GM19328 (cell line): ENCODE measurements around the gene ENOSF1.
"Not testable (repeated sequence)": the region's sequence is repeated elsewhere in the genome, so short reads cannot be mapped to it uniquely, and the experiment has no call there.

Experiments used
- ATAC-seq: cut with Tn5 transposase; IDR thresholded peaks from one replicate; pipeline ENCODE4 v1.9.1; 2021; ENCODE audit warnings: mild to moderate bottlenecking, moderate library complexity; ENCODE audit not compliant: unreplicated experiment

ENOSF1 gene

DNA sequence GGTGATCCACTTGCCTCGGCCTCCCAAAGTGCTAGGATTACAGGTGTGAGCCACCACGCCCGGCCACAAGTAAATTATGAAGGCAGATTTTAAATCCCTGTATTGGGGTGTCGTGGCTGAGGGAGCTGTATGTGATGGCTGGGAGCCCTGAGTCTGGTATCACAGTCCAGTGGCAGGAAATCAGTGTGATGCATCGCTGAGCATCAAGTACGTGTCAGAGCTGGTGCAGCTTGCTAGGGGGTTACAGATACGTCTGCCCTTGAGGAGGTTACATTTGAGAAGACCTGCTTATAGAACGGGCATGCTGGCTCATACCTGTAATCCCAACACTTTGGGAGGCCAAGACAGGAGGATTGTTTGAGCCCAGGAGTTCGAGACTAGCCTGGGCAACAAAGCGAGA, 4.3 kb downstream of the ENOSF1 start:
- ATAC-seq: no peak

DNA sequence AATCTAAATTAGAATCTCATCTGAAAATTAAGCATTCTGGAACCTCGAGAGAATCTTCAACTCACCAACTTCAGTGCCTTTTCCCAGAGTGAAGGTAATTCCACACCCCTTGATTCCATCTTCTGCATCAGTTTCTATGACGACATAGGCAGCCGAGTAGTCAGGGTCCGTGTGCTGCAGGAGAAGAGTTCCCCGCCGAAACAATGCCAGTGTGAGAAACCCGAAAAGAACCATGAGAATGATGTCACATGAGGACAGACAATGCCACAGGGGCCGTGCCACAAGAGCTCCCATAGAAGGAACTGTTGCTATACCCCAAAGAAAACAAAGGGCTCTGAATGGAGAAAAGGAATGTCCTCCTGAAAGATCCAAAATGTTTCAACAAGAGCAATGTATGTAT, 6.0 kb downstream of the ENOSF1 start:
- no peak for ATAC-seq

DNA sequence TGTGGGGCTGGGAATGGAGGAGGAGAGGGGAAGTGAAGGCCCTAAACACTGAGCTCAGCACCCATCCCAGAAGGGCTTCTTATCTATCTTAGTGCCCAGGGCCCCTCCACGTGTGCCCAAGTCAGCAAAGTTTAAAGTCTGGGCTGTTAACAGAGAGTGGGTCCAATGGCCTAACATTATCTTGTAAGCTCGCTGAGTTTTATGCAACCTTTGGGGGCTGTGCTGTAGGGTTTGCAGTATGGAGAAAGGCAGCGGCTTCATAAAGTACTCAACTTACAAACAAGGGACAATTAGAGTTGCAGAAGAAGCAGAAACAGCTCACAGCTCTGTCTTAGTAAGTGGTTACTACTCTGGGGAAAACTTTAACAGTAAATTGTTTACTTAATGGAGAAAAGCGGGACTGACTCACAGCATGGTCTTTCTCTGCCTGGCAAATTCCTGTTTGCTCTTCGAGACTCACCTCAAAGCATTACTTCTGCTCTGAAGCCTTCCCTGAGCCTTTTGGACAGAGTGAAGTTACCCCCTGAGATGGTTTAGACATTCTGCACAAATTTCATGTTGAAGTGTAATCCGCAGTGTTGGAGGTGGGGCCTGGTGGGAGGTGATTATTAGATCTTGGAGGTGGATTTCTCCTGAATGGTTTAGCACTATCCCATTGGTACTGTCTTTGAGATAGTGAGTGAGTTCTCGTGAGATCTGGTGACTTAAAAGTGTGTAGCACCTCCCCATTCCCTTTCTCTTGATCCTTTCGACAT, 9.0 kb downstream of the ENOSF1 start:
- no peak for ATAC-seq

DNA sequence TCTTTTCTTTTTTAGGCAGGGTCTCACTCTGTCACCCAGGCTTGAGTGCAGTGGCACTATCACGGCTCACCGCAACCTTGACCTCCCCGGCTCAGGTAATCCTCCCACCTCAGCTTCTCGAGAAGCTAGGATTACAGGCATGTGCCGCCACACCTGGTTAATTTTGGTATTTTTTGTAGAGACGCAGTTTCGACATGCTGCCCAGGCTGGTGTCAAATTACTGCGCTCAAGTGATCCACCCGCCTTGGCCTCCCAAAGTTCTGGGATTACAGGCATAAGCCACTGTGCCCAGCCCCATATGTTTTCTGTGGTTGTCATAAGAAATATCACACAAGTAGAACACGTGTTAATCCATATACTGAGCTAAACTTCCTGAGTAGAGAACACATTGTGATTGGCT, 14.6 kb downstream of the ENOSF1 start:
- no peak for ATAC-seq

DNA sequence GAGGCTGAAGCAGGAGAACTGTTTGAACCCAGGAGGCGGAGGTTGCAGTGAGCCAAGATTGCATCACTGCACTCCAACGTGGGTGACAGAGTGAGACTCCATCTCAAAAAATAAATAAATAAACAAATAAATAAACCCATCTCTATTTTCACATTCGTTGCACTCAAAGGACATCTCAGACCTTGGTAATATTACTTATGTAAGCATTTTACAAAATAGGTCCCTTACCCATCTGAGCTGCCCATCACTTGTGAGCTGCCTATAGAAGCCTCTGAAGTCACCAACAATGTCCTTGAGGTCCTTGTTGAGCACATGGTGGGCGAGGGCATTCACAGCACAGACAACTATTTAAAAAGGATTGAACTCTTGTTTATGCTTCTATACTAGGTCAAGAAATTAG, 15.4 kb downstream of the ENOSF1 start:
- ATAC-seq: no peak

DNA sequence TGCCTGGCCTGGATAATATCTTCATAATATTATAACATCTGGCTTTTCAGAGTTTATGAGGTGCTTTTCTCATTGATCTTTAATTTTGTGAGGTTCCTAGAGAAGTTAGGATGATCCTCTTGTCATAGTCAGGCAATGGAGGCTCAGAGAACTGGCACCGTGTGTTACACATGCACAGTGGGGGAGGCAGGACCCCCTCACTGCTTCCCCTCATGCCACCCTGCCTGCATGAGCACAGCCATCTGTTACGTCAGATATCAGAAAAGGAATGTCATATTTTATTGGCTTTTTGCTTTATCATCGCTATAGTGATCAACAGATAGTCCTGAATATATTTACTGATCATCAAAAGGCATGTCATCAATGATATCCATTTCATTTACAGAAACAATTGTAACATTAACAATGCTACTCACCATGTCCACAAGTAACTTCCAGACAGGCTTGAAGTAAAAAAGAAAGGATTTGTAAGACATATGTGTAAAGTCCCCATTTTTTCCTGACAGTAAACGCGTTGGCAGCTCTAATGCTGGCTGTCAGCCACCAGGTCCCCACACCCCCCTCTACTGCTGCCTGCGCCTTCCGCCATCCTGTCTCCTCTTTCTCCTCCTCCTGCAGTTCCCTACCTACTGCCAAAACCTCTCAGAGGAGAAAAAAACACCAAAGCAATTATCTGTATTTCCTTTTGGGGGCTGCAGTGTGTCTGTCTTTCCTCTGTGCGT, 18.8 kb downstream of the ENOSF1 start:
- ATAC-seq: no peak

DNA sequence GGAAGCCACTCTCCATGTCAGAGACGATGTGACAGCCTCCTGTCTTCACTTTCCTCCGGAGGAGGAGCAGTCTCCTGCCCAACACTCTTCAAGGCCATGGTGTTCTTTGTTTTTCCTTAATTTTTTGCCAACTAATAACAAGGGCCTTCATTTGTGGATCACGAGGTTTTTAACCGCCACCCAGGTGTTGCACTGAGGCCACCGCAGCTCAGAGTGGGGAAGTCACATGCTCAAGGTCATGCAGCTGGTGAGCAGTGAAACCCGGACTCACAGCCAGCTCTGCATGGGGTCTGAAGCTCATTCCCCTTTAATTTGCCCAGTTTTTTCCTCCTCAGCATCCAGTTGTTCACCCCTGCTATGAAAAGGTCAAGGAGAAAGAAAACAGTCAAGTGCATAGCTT, 19.6 kb downstream of the ENOSF1 start:
- ATAC-seq: no peak

DNA sequence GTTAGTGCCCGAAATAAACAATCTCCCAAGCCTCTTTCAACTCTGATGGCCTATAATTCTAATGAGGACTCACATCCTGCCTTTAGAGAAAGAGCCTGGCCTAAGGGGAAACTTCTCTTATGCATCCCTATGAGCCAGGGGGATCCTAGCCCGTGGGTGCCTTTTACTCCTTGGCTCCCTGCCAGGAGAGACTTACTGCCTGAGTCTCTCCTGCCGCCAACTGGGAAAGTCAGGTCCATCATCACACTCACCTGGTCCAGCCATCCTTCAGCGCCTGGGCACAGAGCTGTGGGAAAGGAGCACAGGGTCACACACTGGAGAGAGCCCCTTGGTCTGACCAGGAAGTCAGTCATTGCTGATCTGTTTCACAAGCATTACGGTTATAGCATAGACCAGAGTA, 24.1 kb downstream of the ENOSF1 start:
- no peak for ATAC-seq

DNA sequence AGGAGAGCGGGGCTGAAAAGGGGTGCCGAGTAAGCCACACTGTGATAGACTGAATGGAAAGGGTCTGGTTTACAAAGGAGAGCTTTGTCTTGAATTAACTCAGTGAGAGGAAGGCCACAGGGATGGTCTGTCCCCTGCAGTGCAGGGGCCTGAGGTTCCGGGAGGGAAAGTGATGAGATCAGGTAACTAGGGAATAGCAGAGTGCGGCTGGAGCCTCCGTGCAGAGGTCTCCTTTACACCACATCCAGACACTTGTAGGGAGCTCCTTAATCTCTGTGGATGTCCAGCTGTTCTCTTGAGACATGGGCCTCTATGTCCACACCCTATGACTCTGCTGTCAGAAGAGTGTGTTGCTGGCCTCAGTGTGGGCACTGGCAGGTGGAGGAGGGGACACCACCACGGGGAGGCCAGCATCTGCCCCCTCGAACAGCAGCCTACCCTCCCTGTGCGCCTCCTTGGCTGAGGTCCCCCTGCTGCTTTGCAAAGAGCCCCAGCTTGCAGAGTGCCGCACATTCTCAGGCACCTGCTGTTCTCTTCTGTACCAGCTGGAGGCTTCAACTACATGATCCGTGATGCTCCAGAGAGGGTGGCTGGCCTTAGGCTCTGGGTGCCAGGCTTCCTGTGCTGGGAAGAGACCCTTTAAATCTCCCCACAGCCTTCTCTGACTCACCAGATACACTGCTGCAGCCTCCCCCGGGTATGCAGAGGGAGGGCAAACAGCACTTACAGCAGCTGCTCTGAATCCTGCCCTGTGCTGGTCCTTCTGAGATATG, 25.9 kb downstream of the ENOSF1 start:
- no peak for ATAC-seq

DNA sequence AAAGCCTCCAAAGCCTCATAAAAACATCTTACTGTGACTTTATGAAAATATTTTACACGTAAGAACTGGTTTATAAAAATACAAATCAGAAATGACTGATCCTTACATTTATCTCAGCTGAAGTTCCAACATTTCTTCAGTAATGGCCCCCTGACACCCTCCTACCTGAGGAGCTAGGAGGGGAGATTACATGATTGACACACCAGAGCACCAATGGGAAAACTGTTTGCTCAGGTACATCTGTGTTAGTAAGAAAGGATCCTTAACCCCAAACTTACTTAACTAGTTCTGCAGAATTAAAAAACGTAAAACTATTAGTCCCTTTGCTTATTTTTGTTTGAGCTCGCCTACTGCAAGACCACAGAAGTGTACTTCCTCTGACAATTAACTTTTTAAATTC, 27.0 kb downstream of the ENOSF1 start:
- ATAC-seq: no peak

DNA sequence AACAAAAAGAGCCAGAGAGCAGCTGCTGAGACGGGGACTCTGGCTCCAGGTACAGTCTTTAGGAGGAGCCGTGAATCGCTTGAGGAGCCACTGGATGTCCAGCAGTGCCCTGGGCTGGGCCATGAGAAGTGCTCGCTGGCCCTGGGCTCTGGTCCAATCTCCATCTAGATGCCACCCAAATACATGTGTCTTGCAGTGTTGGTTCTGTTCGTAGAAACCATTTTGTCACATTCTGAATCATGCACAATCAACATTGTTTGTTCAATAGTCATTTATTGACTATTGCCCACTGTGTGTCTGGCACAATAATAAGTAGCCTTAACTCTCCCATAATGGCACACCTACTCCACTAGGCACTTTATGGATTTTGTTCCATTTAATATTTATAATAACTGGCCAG, 28.9 kb downstream of the ENOSF1 start:
- ATAC-seq: no peak

DNA sequence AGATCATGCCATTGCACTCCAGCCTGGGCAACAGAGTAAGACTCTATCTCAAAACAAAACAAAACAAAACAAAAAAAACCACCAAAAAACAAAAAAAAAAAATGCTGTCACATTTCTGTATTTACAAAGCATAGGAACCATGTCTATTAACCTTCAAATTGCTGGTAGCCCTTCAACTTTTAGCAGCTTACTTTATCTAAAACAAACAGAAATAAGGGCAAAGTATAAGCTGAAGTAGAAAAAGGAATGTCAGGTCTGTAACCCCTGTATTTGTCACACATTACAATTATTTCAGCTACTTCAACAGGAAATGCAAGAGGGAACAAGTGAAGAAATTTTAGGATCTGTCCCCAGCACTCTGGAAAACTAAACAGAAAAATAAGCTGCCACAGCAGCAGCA, 29.6 kb downstream of the ENOSF1 start:
- no peak for ATAC-seq

DNA sequence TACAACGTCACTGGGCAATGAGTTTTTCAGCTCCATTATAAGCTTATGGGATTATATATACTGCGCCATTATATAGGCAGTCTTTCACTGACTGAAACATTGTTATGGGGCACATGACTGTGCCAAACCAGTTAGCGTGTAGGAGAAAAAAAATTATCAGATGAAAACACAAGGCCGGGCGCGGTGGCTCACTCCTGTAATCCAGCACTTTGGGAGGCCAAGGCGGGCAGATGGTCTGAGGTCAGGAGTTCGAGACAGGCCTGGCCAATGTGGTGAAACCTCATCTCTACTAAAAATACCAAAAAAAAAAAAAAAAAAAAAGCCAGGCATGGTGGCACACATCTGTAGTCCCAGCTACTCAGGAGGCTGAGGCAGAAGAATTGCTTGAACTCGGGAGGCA, 30.0 kb downstream of the ENOSF1 start:
- not testable (repeated sequence) for ATAC-seq

DNA sequence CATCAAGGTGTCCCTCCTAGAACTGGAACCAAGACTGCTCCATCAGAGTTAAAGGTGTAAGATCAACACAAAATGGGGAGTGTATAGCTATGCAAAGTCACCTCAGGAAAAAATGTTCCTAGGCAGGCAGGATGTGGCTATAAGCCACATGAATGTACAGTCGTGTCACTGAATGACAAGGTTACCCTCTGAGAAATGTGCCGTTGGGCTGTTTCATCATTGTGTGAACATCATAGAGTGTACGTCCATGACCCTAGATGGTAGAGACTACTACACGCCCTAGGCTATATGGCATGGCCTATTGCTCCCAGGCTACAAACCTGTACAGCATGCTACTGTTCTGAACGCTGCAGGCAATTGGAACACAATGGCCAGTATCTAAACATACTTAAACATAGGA, 30.4 kb downstream of the ENOSF1 start:
- no peak for ATAC-seq

DNA sequence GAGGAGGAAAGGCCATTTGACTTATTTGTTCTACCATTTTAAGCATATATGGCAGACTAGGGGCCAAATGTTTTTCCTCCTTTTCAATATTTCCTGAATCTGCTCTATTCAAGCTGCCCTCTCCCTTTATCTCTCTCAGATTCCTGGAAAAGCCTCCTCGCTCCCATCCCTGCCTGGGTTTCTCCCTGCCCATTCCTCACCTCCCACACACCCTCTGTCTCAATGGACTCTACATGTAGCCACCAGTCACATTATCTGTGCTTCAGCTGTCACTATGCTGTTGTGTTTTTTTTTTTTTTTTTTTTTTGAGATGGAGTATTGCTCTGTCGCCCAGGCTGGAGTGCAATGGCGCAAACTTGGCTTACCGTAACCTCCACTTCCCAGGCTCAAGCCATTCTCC, 32.0 kb downstream of the ENOSF1 start:
- ATAC-seq: no peak

DNA sequence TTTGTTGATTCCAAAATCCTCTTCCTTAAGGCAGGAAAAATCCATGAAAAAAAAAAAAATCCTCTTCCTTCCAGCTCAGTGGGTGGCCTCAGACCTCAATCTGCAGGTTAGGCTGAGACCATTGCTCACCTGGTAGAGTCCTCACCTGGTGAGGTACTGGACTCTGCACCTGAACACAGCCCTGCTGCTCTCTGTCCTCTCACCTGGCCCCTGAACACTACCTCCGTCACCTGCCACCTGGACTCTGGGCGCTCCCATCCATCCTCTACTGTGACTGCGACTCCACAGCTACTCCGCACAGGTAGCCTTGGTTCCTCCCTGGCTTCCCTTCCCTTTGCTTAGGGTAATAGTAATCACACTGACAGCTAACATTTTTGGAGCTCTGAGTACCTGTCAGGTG, 32.9 kb downstream of the ENOSF1 start:
- no peak for ATAC-seq

DNA sequence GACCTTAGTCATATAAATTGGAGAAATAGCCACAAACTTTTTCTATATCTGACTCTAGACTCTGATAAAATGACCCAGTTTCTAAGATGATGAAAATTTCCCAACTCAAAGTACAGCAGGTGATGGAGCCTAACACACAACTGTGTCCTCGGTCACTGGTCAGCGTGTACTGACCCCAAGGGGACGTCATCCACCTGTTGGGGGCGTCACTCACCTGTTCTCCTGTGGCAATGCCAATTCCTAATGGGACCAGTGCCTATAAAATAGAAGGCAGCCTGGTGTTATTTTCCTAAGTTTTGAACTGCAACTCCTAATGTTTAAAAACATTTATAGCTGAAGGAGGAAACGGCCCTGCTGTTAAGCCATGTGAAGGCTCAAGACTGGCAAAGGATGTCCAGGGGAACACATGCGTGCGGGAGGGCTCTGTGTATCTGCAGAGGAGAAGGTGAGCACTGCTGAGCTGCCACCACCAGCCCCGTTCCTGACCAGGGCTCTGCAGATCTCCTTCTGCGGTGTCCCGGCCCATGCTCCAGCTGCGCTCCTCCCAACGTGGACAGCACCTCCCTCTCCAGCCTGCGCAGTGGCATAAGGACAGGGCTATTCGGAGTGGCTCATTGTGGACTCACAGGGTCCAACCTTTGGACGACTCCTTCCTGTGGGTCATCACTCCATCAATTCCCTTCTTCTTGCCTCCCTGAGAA, 33.8 kb downstream of the ENOSF1 start:
- ATAC-seq: no peak

DNA sequence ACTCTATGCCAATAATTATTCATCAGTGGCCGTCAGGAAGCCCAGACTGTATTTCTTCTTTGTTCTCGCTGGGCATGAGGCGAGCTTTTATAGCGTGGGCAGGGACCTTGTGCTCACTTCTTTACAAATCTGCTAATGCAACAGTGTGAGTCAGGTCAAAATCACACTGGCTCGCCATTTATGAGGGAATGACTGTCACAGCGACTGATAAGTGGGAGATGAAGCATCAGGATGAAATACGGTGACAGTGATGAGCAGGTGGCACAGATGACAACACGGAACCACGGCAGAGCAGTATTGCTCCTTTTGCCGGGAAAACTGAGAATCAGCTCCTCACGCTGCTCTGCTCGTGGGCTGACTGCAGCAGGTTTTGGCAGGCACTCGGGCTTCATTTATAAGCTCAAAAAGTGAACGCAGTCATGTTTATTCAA, 34.5 kb downstream of the ENOSF1 start:
- ATAC-seq: no peak

DNA sequence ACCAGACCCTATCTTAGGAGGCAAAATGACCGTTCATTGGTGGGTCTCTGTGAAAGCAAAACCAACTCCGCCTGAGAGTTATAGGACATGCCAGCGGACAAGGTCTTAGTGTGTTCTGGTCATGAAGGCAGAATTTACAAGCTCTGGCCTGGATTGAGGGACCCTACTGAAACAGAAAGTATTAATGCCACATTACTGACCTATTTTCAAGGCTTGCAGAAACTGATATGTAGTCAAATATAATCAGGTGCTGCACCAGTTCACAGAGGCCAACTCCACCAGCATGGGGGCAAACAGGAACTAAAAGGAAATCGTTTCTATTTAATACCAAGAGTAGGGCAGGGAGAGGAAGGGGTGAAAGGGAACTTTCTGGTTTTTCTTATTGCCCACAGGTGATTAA, 35.3 kb downstream of the ENOSF1 start:
- ATAC-seq: no peak

DNA sequence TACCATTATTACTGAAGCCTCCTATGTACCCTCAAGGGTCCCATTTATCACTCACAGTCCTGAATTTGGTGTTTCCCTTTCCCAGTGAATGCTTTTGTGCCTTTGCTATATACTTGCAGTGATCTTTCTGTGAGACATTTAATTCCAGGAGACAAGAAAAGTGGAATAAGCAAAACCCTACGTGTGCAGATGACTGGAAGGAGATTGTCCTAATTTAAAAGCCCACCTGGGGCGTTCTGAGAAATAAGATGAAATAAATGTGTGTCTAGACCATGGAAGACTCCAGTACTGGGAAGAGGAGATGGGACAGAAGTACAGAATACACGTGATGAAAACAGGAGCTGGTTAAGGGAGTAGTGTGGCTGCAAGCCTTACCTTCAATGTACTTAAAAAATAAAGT, 35.7 kb downstream of the ENOSF1 start:
- no peak for ATAC-seq

DNA sequence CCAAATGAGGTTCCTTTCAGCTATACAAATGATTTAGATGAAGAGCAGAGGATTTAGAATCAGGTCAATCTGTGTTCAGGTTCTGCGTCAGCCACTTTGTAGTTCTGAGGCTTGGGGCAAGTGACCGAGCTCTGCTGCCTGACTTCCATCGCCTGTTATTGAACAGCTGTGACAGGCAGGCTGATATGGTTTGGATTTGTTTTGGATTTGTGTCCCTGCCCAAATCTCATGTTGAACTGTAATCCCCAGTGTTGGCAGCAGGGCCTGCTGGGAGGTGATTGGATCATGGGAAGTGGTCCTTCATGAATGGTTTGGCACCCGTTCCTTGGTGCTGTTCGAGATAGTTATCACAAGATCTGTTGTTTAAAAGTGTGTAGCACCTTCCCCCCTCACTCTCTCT, 36.4 kb downstream of the ENOSF1 start:
- no peak for ATAC-seq
